ENCODE results near the gene PPP4R3A.
"Not testable (repeated sequence)": the region's sequence is repeated elsewhere in the genome, so short reads cannot be mapped to it uniquely, and the experiment has no call there.

Gene PPP4R3A

GRCh38 chr14:91409928-91410718 lies 100.0 kb downstream of the PPP4R3A start:
- DNase-seq (ENCODE audit: low spot score), result no peak

DNA sequence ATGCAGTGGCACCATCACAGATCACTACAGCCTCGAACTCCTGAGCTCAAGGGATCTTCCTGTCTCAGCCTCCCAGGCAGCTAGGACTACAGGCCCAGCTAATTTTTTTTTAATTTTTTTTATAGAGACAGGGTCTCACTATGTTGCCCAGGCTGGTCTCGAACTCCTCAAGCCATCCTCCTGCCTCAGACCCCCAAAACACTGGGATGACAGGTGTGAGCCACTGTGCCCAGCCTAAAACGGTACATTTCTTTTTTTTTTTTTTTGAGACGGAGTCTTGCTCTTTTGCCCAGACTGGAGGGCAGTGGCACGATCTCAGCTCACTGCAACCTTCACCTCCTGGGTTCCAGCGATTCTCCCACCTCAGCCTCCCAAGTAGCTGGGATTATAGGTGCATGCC lies 100.9 kb downstream of the PPP4R3A start:
- not testable (repeated sequence) for DNase-seq (ENCODE audit: low spot score)

Small RNA genes lying within 50 kb of the gene (small RNA-seq; reads per million reads assigned to genes)
- 0 reads per million in 2 experiments for gene AL133373.1

Measured in SK-N-DZ (cell line).